GM13976 (cell line): ENCODE data around the gene PDX1.

Experiments
- DNase-seq: peaks from one replicate; pipeline ENCODE4 v3.0.0; 2012; ENCODE audit warnings: low spot score
- CTCF ChIP-seq: IDR thresholded peaks from 2 replicates; pipeline ENCODE4 v1.5.1; 2012; ENCODE audit warnings: borderline replicate concordance, mild to moderate bottlenecking; ENCODE audit not compliant: insufficient read depth; ENCODE audit errors: extremely low read depth, missing control alignments, control extremely low read depth
- in situ Hi-C: fragments of 300-500 bp; cut with MboI; formaldehyde crosslinking; loops from one replicate; pipeline ENCODE4 v1.12.0; 2022; ENCODE audit warnings: low sequenced_read_pairs, mixed read lengths, inconsistent platforms; ENCODE audit not compliant: unreplicated experiment

The PDX1 gene

GRCh38 chr13:27918041-27918917 lies 1.5 kb upstream of the PDX1 start:
- peak; percentile 38 for DNase-seq
- in situ Hi-C loops: no loop called here

GRCh38 chr13:27918918-27919658 lies 712 bp upstream of the PDX1 start:
- in situ Hi-C loops: no loop called here
- TF ChIP-seq CTCF: no peak
- no peak for DNase-seq

More at GRCh38 chr13:27918041-27918917, 1.5 kb upstream of the PDX1 start:
- TF ChIP-seq CTCF: no peak

GRCh38 chr13:27919659-27919933 lies 204 bp upstream of the PDX1 start:
- TF ChIP-seq CTCF: no peak
- DNase-seq: no peak
- in situ Hi-C loops: no loop called here

- DNase-seq: peak; percentile 58
- TF ChIP-seq CTCF: no peak
- in situ Hi-C loops: no loop called here
These were observed 1.0 kb downstream of the PDX1 start for GRCh38 chr13:27920677-27921420.

- no peak for TF ChIP-seq CTCF
- no peak for DNase-seq
- in situ Hi-C loops: no loop called here
These were observed 1.7 kb downstream of the PDX1 start for GRCh38 chr13:27921421-27921960.
